ENCODE data around the gene NCKAP5. TPM values are rescaled to one million over a fixed set of nuclear protein-coding genes. Genes with fewer than 3 reads are reported as not detected.
"Not testable (repeated sequence)": the region's sequence is repeated elsewhere in the genome, so short reads cannot be mapped to it uniquely, and the experiment has no call there.

Gene NCKAP5
- polyA plus RNA-seq, 1 donor = 3.3 TPM

GRCh38 chr2:132876745-132877391 lies 691.4 kb downstream of the NCKAP5 start:
- no peak for DNase-seq (ENCODE audit: low read depth)

- DNase-seq (ENCODE audit: low read depth) = no peak
Observed at GRCh38 chr2:132875193-132875592, 693.1 kb downstream of the NCKAP5 start.

GRCh38 chr2:132873738-132874137 lies 694.5 kb downstream of the NCKAP5 start:
- no peak for DNase-seq (ENCODE audit: low read depth)

GRCh38 chr2:132871831-132872230 lies 696.4 kb downstream of the NCKAP5 start:
- DNase-seq (ENCODE audit: low read depth) = no peak

- no peak for DNase-seq (ENCODE audit: low read depth)
Observed at GRCh38 chr2:132863961-132864360, 704.3 kb downstream of the NCKAP5 start.

- no peak for DNase-seq (ENCODE audit: low read depth)
Observed at GRCh38 chr2:132860220-132860619, 708.0 kb downstream of the NCKAP5 start.

- no peak for DNase-seq (ENCODE audit: low read depth)
Observed at GRCh38 chr2:132859590-132859989, 708.7 kb downstream of the NCKAP5 start.

- DNase-seq (ENCODE audit: low read depth) = no peak
Observed at GRCh38 chr2:132857319-132857718, 710.9 kb downstream of the NCKAP5 start.

GRCh38 chr2:132850688-132851087 lies 717.6 kb downstream of the NCKAP5 start:
- no peak for DNase-seq (ENCODE audit: low read depth)

- DNase-seq (ENCODE audit: low read depth) = no peak
Observed at GRCh38 chr2:132849118-132849517, 719.1 kb downstream of the NCKAP5 start.

- no peak for DNase-seq (ENCODE audit: low read depth)
Observed at GRCh38 chr2:132845339-132845738, 722.9 kb downstream of the NCKAP5 start.

GRCh38 chr2:132844585-132844984 lies 723.7 kb downstream of the NCKAP5 start:
- DNase-seq (ENCODE audit: low read depth) = no peak

- DNase-seq (ENCODE audit: low read depth) = no peak
Observed at GRCh38 chr2:132837769-132838168, 730.5 kb downstream of the NCKAP5 start.

- no peak for DNase-seq (ENCODE audit: low read depth)
Observed at GRCh38 chr2:132830321-132830827, 737.9 kb downstream of the NCKAP5 start.

- no peak for DNase-seq (ENCODE audit: low read depth)
Observed at GRCh38 chr2:132825601-132826000, 742.7 kb downstream of the NCKAP5 start.

- no peak for DNase-seq (ENCODE audit: low read depth)
Observed at GRCh38 chr2:132824716-132825115, 743.5 kb downstream of the NCKAP5 start.

- no peak for DNase-seq (ENCODE audit: low read depth)
Observed at GRCh38 chr2:132816234-132816633, 752.0 kb downstream of the NCKAP5 start.

- no peak for DNase-seq (ENCODE audit: low read depth)
Observed at GRCh38 chr2:132815516-132815915, 752.7 kb downstream of the NCKAP5 start.

GRCh38 chr2:132814651-132815050 lies 753.6 kb downstream of the NCKAP5 start:
- DNase-seq (ENCODE audit: low read depth) = no peak

- no peak for DNase-seq (ENCODE audit: low read depth)
Observed at GRCh38 chr2:132813422-132813821, 754.8 kb downstream of the NCKAP5 start.

GRCh38 chr2:132811148-132811915 lies 756.9 kb downstream of the NCKAP5 start:
- no peak for DNase-seq (ENCODE audit: low read depth)

- DNase-seq (ENCODE audit: low read depth) = not testable (repeated sequence)
Observed at GRCh38 chr2:132809962-132810361, 758.3 kb downstream of the NCKAP5 start.

- peak; percentile 17 for DNase-seq (ENCODE audit: low read depth)
Observed at GRCh38 chr2:132804051-132804450, 764.2 kb downstream of the NCKAP5 start.
